Keratinocyte (primary cell): ENCODE data around the gene UTF1. TPM values are rescaled to one million over a fixed set of nuclear protein-coding genes. Genes with fewer than 3 reads are reported as not detected.

ENCODE experiments used
- DNase-seq: peaks from one replicate; pipeline ENCODE4 v3.0.0-alpha.2; 2011; ENCODE audit warnings: low read depth, missing footprints, low spot score
- FAIRE-seq: peaks from 2 replicates; lab custom pipeline; 2011; peaks lifted over from hg19 to GRCh38; lab: Jason Lieb, UNC
- H2AFZ ChIP-seq: 2 replicates; pipeline ENCODE4 v1.6.0; 2012; ENCODE audit warnings: low read length, control low read depth, inconsistent platforms; ENCODE audit not compliant: control insufficient read depth
- H3K27ac ChIP-seq: 2 replicates; pipeline ENCODE4 v1.5.1; 2011; ENCODE audit warnings: low read length; ENCODE audit not compliant: control insufficient read depth, insufficient read depth
- H3K27me3 ChIP-seq: 3 replicates; pipeline ENCODE4 v1.6.0; 2011; ENCODE audit warnings: low read length; ENCODE audit not compliant: control insufficient read depth, insufficient read depth; ENCODE audit errors: extremely low read depth
- H3K36me3 ChIP-seq, 2 experiments: 2 replicates in 1 of 2; 3 replicates in 1 of 2; pipeline ENCODE4 v1.5.1; 2011; ENCODE audit warnings: low read length in 2 of 2, mild to moderate bottlenecking in 1 of 2; ENCODE audit not compliant: control insufficient read depth in 2 of 2, insufficient read depth in 2 of 2; ENCODE audit errors: extremely low read depth in 1 of 2
- H3K4me1 ChIP-seq: 3 replicates; pipeline ENCODE4 v1.5.1; 2011; ENCODE audit warnings: low read length; ENCODE audit not compliant: control insufficient read depth, insufficient read depth; ENCODE audit errors: extremely low read depth
- H3K4me2 ChIP-seq: 3 replicates; pipeline ENCODE4 v1.6.0; 2011; ENCODE audit warnings: low read depth, low read length; ENCODE audit not compliant: control insufficient read depth, insufficient read depth; ENCODE audit errors: extremely low read depth
- H3K4me3 ChIP-seq, 3 experiments: fragments of 200-600 bp in 1 of 3; sonication (generic) in 1 of 3; 2 replicates in 2 of 3; 3 replicates in 1 of 3; pipeline ENCODE4 v1.5.1; 2011 to 2016; ENCODE audit warnings: low read length in 3 of 3, mild to moderate bottlenecking in 3 of 3, control low read depth in 2 of 3, inconsistent platforms in 1 of 3, low read depth in 1 of 3, mixed read lengths in 1 of 3, mixed run types in 1 of 3, moderate library complexity in 1 of 3; ENCODE audit not compliant: control insufficient read depth in 2 of 3, insufficient read depth in 2 of 3; ENCODE audit errors: extremely low read depth in 1 of 3
- H3K79me2 ChIP-seq: 2 replicates; pipeline ENCODE4 v1.6.0; 2012; ENCODE audit warnings: low read length; ENCODE audit not compliant: control insufficient read depth, insufficient read depth
- H3K9ac ChIP-seq: 3 replicates; pipeline ENCODE4 v1.6.0; 2011; ENCODE audit warnings: low read length; ENCODE audit not compliant: control insufficient read depth, insufficient read depth; ENCODE audit errors: extremely low read depth
- H3K9me1 ChIP-seq: 3 replicates; pipeline ENCODE4 v1.6.0; 2011; ENCODE audit warnings: low read length; ENCODE audit not compliant: control insufficient read depth, insufficient read depth; ENCODE audit errors: extremely low read depth
- H3K9me3 ChIP-seq: 2 replicates; pipeline ENCODE4 v1.5.1; 2012; ENCODE audit warnings: low read depth, low read length; ENCODE audit not compliant: control insufficient read depth
- H4K20me1 ChIP-seq: 3 replicates; pipeline ENCODE4 v1.6.0; 2011; ENCODE audit warnings: low read length; ENCODE audit not compliant: control insufficient read depth, insufficient read depth; ENCODE audit errors: extremely low read depth
- CTCF ChIP-seq, 3 experiments: IDR thresholded peaks in 1 of 3; conservative IDR thresholded peaks in 1 of 3; optimal IDR thresholded peaks in 1 of 3; 2 replicates in 2 of 3; 3 replicates in 1 of 3; pipeline versions ENCODE3 to v1.5.1; 2011; ENCODE audit warnings: low read length in 3 of 3, mild to moderate bottlenecking in 3 of 3, moderate library complexity in 2 of 3, control low read depth in 1 of 3, inconsistent platforms in 1 of 3; ENCODE audit not compliant: insufficient read depth in 2 of 3; ENCODE audit errors: extremely low read depth in 1 of 3
- EZH2 ChIP-seq: IDR thresholded peaks from one replicate; pipeline ENCODE4 v1.6.1; 2012; ENCODE audit warnings: inconsistent platforms, mild to moderate bottlenecking, low read length, moderate library complexity
- dilution Hi-C: fragments of 300-500 bp; cut with MboI; formaldehyde crosslinking; loops from one replicate; pipeline ENCODE4 v1.7.0; 2020; ENCODE audit warnings: low sequenced_read_pairs; ENCODE audit not compliant: extremely low pct_ligation_motif_present
- polyA plus RNA-seq, 5 experiments: library from polyadenylated mRNA; depleted of rRNA in 3 of 5; stranded (reverse) in 3 of 5; stranded (forward) in 1 of 5; unstranded in 1 of 5; fragments of >200 nt; gene quantifications; 1 replicate in 1 of 5; 2 replicates in 3 of 5; 3 replicates in 1 of 5; pipeline versions ENCODE4 v1.2.1 to v1.2.3, GENCODE V29; 2011 to 2012; ENCODE audit warnings: missing spikeins in 2 of 5, low read depth in 1 of 5, low replicate concordance in 1 of 5

The UTF1 gene
- polyA plus RNA-seq, 1 donor (not counting 4 experiments of a cell fraction or from before 2014, with no cell fraction given), result not detected

GRCh38 chr10:133245439-133246235 lies 15.6 kb downstream of the UTF1 start:
- H3K27ac ChIP-seq, result no peak overlapping the region
- H3K4me2 ChIP-seq, result no peak overlapping the region
- H3K4me3 ChIP-seq, result no peak overlapping the region

GRCh38 chr10:133246236-133246626 lies 16.2 kb downstream of the UTF1 start:
- H3K9me3 ChIP-seq, result no peaks in the 10 kb centered on the region
- no peak overlapping the region for H3K4me3 ChIP-seq
- H3K9me1 ChIP-seq, result no peaks in the 10 kb centered on the region
- H3K36me3 ChIP-seq, result no peaks in the 10 kb centered on the region
- H3K79me2 ChIP-seq, result no peaks in the 10 kb centered on the region
- dilution Hi-C loops, result no loop called here
- H3K4me2 ChIP-seq, result no peak overlapping the region
- no peak for TF ChIP-seq CTCF (optimal IDR thresholded peaks at IDR 0.05 in 1 of 3, IDR thresholded peaks at IDR 0.05 in 1 of 3, conservative IDR thresholded peaks at IDR 0.05 in 1 of 3; ENCODE audit: extremely low read depth in 1 of 3, insufficient read depth in 2 of 3, low read length in 3 of 3)
- no peak for TF ChIP-seq EZH2
- peaks cover 55% of the 10 kb centered on the region for H3K27me3 ChIP-seq
- no peak overlapping the region for H3K27ac ChIP-seq
- DNase-seq, result no peak
- H2AFZ ChIP-seq, result no peak overlapping the region
- H3K4me1 ChIP-seq, result peaks cover 11% of the 10 kb centered on the region
- no peak for FAIRE-seq
- H4K20me1 ChIP-seq, result no peaks in the 10 kb centered on the region
- no peak overlapping the region for H3K9ac ChIP-seq

More at GRCh38 chr10:133245439-133246235, 15.6 kb downstream of the UTF1 start:
- no peaks in the 10 kb centered on the region for H4K20me1 ChIP-seq
- H3K9ac ChIP-seq, result no peak overlapping the region
- dilution Hi-C loops, result no loop called here
- no peaks in the 10 kb centered on the region for H3K79me2 ChIP-seq
- TF ChIP-seq CTCF (optimal IDR thresholded peaks at IDR 0.05 in 1 of 3, IDR thresholded peaks at IDR 0.05 in 1 of 3, conservative IDR thresholded peaks at IDR 0.05 in 1 of 3; ENCODE audit: extremely low read depth in 1 of 3, insufficient read depth in 2 of 3, low read length in 3 of 3) (no peak), EZH2 (no peak)
- H3K4me1 ChIP-seq, result peaks cover 12% of the 10 kb centered on the region
- H3K9me3 ChIP-seq, result no peaks in the 10 kb centered on the region
- DNase-seq (no peak), FAIRE-seq (no peak)
- peaks cover 60% of the 10 kb centered on the region for H3K27me3 ChIP-seq
- H3K9me1 ChIP-seq, result no peaks in the 10 kb centered on the region
- H3K36me3 ChIP-seq, result no peaks in the 10 kb centered on the region
- no peak overlapping the region for H2AFZ ChIP-seq
